CD8-positive, alpha-beta memory T cell (primary cell): ENCODE measurements around the gene SPI1. TPM values are rescaled to one million over a fixed set of nuclear protein-coding genes. Genes with fewer than 3 reads are reported as not detected.

Source experiments
- CTCF ChIA-PET: fragments of 350-600 bp; sonication (Branson Sonifier 250); formaldehyde crosslinking; loops from one replicate; lab custom pipeline; 2021; ENCODE audit warnings: antibody characterized with exemption; lab: Charles Lee
- POLR2A ChIA-PET: fragments of 350-600 bp; sonication (Branson Sonifier 250); formaldehyde crosslinking; loops from one replicate; lab custom pipeline; 2021; ENCODE audit warnings: antibody characterized with exemption; lab: Charles Lee
- DNase-seq, 5 donors: peaks; one replicate each; pipeline versions ENCODE4 v3.0.0 to v3.0.0-alpha.2; 2020 to 2022; ENCODE audit warnings: mixed read lengths in 1 of 5
- H3K27ac ChIP-seq: one replicate; pipeline ENCODE4 v1.7.0; 2013; ENCODE audit warnings: low read depth, mild to moderate bottlenecking, low read length, moderate library complexity
- H3K27me3 ChIP-seq: 2 replicates; pipeline ENCODE4 v1.7.0; 2013; ENCODE audit warnings: low read length, mild to moderate bottlenecking; ENCODE audit not compliant: insufficient read depth, poor library complexity, severe bottlenecking
- H3K36me3 ChIP-seq: 2 replicates; pipeline ENCODE4 v1.7.0; 2013; ENCODE audit warnings: mild to moderate bottlenecking, low read length, moderate library complexity; ENCODE audit not compliant: insufficient read depth
- H3K4me1 ChIP-seq: 2 replicates; pipeline ENCODE4 v1.7.0; 2013; ENCODE audit warnings: mild to moderate bottlenecking, low read length, moderate library complexity; ENCODE audit not compliant: insufficient read depth
- H3K4me3 ChIP-seq: 2 replicates; pipeline ENCODE4 v1.7.0; 2013; ENCODE audit warnings: mild to moderate bottlenecking, low read length
- H3K9me3 ChIP-seq: 2 replicates; pipeline ENCODE4 v1.7.0; 2013; ENCODE audit warnings: mild to moderate bottlenecking, low read length
- H3K27ac Mint-ChIP-seq, 8 donors: one replicate each; pipeline ENCODE4 v1.8.0; 2020 to 2021; ENCODE audit warnings: mixed read lengths in 8 of 8, mild to moderate bottlenecking in 6 of 8, inconsistent platforms in 3 of 8, moderate library complexity in 3 of 8
- H3K27me3 Mint-ChIP-seq, 2 donors: one replicate each; pipeline ENCODE4 v1.8.0; 2020 to 2021; ENCODE audit warnings: mixed read lengths in 2 of 2, mild to moderate bottlenecking in 1 of 2, moderate library complexity in 1 of 2
- H3K36me3 Mint-ChIP-seq, 3 donors: one replicate each; pipeline ENCODE4 v1.8.0; 2020 to 2021; ENCODE audit warnings: mixed read lengths in 3 of 3, inconsistent platforms in 1 of 3, mild to moderate bottlenecking in 1 of 3
- H3K4me1 Mint-ChIP-seq, 3 donors: one replicate each; pipeline ENCODE4 v1.8.0; 2020 to 2021; ENCODE audit warnings: mixed read lengths in 3 of 3, inconsistent platforms in 1 of 3, mild to moderate bottlenecking in 1 of 3
- H3K4me3 Mint-ChIP-seq, 7 donors: one replicate each; pipeline ENCODE4 v1.8.0; 2020 to 2021; ENCODE audit warnings: mixed read lengths in 7 of 7, mild to moderate bottlenecking in 6 of 7, moderate library complexity in 4 of 7, inconsistent platforms in 2 of 7
- H3K9me3 Mint-ChIP-seq, 5 donors: one replicate each; pipeline ENCODE4 v1.8.0; 2020 to 2022; ENCODE audit warnings: mixed read lengths in 5 of 5, mild to moderate bottlenecking in 3 of 5, moderate library complexity in 2 of 5, inconsistent platforms in 1 of 5
- polyA plus RNA-seq: library from polyadenylated mRNA; unstranded; fragments of 300-500 nt; fragmentation: Illumina TruSeq; gene quantifications from one replicate; pipeline ENCODE4 v1.2.3, GENCODE V29; 2021
- total RNA-seq, 2 experiments: library from RNA; stranded (reverse); gene quantifications; one replicate each; pipeline ENCODE4 v1.2.3, GENCODE V29; 2021

SPI1 gene
- total and polyA plus RNA-seq, 3 experiments from 2014 or later = 1.8 to 2.0 TPM; not detected in 1

DNA sequence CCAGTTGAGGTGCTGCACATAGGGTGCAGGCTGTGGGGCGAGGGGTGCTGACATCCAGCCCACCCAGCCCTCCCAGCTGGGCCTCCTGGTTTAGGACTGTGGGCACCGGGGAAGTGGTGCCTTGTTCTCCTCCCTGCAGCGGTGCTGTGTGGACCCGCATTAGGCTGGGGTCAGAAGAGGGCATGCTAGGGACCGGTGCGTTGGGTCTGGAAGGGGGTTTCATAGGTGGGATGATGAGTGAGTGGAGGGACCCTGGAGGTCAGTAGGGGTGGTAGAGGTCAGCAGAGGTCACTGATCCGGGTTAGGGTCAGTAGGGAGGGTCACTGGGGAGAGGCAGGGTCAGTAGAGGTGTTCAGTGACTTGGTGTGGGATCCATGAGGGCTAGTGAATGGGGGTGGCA lies 19.2 kb downstream of the SPI1 start:
- Histone ChIP-seq H3K4me1 (no peaks in the 10 kb centered on the region), H3K4me3 (no peak overlapping the region), H3K9me3 (no peaks in the 10 kb centered on the region), H3K27ac (no peak overlapping the region), H3K36me3 (no peaks in the 10 kb centered on the region), H3K27me3 (no peaks in the 10 kb centered on the region)
- ChIA-PET CTCF (no interaction called here), POLR2A (no interaction called here)
- no peak for DNase-seq
- H3K4me3 Mint-ChIP-seq = no peak overlapping the region
- H3K27me3 Mint-ChIP-seq = no peaks in the 10 kb centered on the region
- no peaks in the 10 kb centered on the region for H3K36me3 Mint-ChIP-seq
- H3K4me1 Mint-ChIP-seq = peaks cover 0 to 2% (median 0%) of the 10 kb centered on the region in 3 donors
- no peaks in the 10 kb centered on the region for H3K9me3 Mint-ChIP-seq
- peak overlapping the region in 2 of 8 donors; percentile 67 to 68 for H3K27ac Mint-ChIP-seq

GRCh38 chr11:47358731-47359051 lies 19.7 kb downstream of the SPI1 start:
- H3K36me3 Mint-ChIP-seq = no peaks in the 10 kb centered on the region
- Histone ChIP-seq H3K36me3 (no peaks in the 10 kb centered on the region), H3K27me3 (no peaks in the 10 kb centered on the region), H3K27ac (no peak overlapping the region), H3K4me3 (no peak overlapping the region), H3K4me1 (no peaks in the 10 kb centered on the region), H3K9me3 (no peaks in the 10 kb centered on the region)
- no peak overlapping the region for H3K4me3 Mint-ChIP-seq
- no peak overlapping the region for H3K27ac Mint-ChIP-seq
- ChIA-PET CTCF (no interaction called here), POLR2A (no interaction called here)
- no peaks in the 10 kb centered on the region for H3K27me3 Mint-ChIP-seq
- no peak for DNase-seq
- no peaks in the 10 kb centered on the region for H3K9me3 Mint-ChIP-seq
- peaks cover 0 to 2% (median 0%) of the 10 kb centered on the region in 3 donors for H3K4me1 Mint-ChIP-seq

GRCh38 chr11:47357985-47358730 lies 20.2 kb downstream of the SPI1 start:
- Mint-ChIP-seq H3K27ac (no peak overlapping the region), H3K27me3 (no peaks in the 10 kb centered on the region), H3K4me1 (peaks cover 0 to 2% (median 0%) of the 10 kb centered on the region in 3 donors), H3K4me3 (no peak overlapping the region), H3K36me3 (no peaks in the 10 kb centered on the region), H3K9me3 (no peaks in the 10 kb centered on the region)
- Histone ChIP-seq H3K4me1 (no peaks in the 10 kb centered on the region), H3K9me3 (no peaks in the 10 kb centered on the region), H3K27ac (no peak overlapping the region), H3K4me3 (no peak overlapping the region), H3K36me3 (no peaks in the 10 kb centered on the region), H3K27me3 (no peaks in the 10 kb centered on the region)
- ChIA-PET POLR2A (no interaction called here), CTCF (no interaction called here)
- no peak for DNase-seq

DNA sequence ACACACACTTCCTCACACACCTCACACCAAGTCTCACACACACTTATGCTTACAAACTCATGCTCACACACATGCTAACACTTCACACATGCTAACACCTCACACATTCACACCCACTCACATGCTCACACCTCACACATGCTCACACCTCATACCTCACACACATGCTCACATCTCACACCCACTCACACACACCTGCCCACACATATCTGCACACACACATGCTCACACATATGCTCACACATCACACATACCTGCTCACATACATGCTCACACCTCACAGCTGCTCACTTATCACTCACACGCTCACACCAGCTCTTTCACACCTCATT lies 21.4 kb downstream of the SPI1 start:
- CTCF ChIA-PET = no interaction called here
- H3K4me3 Mint-ChIP-seq = no peak overlapping the region

GRCh38 chr11:47356129-47356997 lies 22.0 kb downstream of the SPI1 start:
- Histone ChIP-seq H3K27me3 (no peaks in the 10 kb centered on the region), H3K4me1 (no peaks in the 10 kb centered on the region), H3K9me3 (no peaks in the 10 kb centered on the region), H3K36me3 (no peaks in the 10 kb centered on the region), H3K4me3 (no peak overlapping the region), H3K27ac (no peak overlapping the region)
- Mint-ChIP-seq H3K4me1 (peaks cover 0 to 2% (median 0%) of the 10 kb centered on the region in 3 donors), H3K4me3 (no peak overlapping the region), H3K36me3 (no peaks in the 10 kb centered on the region), H3K9me3 (no peaks in the 10 kb centered on the region), H3K27me3 (no peaks in the 10 kb centered on the region), H3K27ac (no peak overlapping the region)
- ChIA-PET POLR2A (no interaction called here), CTCF (no interaction called here)
- no peak for DNase-seq

More for the DNA sequence above, 21.4 kb downstream of the SPI1 start:
- no peaks in the 10 kb centered on the region for H3K9me3 ChIP-seq
- Mint-ChIP-seq H3K27ac (no peak overlapping the region), H3K9me3 (no peaks in the 10 kb centered on the region), H3K4me1 (peaks cover 0 to 2% (median 0%) of the 10 kb centered on the region in 3 donors), H3K36me3 (no peaks in the 10 kb centered on the region), H3K27me3 (no peaks in the 10 kb centered on the region)
- H3K4me1 ChIP-seq = no peaks in the 10 kb centered on the region
- no peaks in the 10 kb centered on the region for H3K36me3 ChIP-seq
- H3K4me3 ChIP-seq = no peak overlapping the region
- DNase-seq = no peak
- POLR2A ChIA-PET = no interaction called here
- no peak overlapping the region for H3K27ac ChIP-seq
- H3K27me3 ChIP-seq = no peaks in the 10 kb centered on the region

- Histone ChIP-seq H3K27ac (no peak overlapping the region), H3K4me1 (no peaks in the 10 kb centered on the region), H3K4me3 (no peak overlapping the region), H3K9me3 (no peaks in the 10 kb centered on the region), H3K36me3 (no peaks in the 10 kb centered on the region), H3K27me3 (no peaks in the 10 kb centered on the region)
- Mint-ChIP-seq H3K9me3 (no peaks in the 10 kb centered on the region), H3K36me3 (no peaks in the 10 kb centered on the region), H3K27me3 (no peaks in the 10 kb centered on the region), H3K4me3 (no peak overlapping the region), H3K27ac (no peak overlapping the region), H3K4me1 (peaks cover 0 to 2% (median 0%) of the 10 kb centered on the region in 3 donors)
- POLR2A ChIA-PET = no interaction called here
- CTCF ChIA-PET = no interaction called here
- no peak for DNase-seq
Measured at GRCh38 chr11:47355283-47356128, 22.8 kb downstream of the SPI1 start.

DNA sequence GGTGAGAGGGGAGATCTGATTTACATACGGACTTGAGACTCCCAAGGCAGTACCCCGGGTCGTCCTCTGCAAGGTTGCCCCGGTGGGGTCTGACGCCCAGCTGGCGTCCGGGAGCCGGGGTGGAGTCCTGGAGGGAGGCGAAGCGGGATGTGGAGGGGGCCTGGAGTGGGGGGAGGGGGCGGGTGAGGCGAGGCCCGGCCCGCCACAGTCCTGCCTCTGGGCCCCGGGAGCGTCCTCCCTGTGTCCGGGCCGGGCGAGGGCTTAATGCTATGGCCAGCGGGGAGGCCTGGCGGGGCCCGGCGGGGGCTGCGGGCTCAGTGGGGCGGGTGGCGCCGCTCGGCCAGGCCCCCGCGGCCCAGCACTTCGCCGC lies 23.4 kb downstream of the SPI1 start:
- Histone ChIP-seq H3K4me1 (no peaks in the 10 kb centered on the region), H3K36me3 (no peaks in the 10 kb centered on the region), H3K9me3 (no peaks in the 10 kb centered on the region), H3K4me3 (no peak overlapping the region), H3K27ac (no peak overlapping the region), H3K27me3 (no peaks in the 10 kb centered on the region)
- Mint-ChIP-seq H3K4me1 (peaks cover 0 to 2% (median 0%) of the 10 kb centered on the region in 3 donors), H3K9me3 (no peaks in the 10 kb centered on the region), H3K27me3 (no peaks in the 10 kb centered on the region), H3K36me3 (no peaks in the 10 kb centered on the region), H3K4me3 (no peak overlapping the region), H3K27ac (no peak overlapping the region)
- CTCF ChIA-PET = no interaction called here
- POLR2A ChIA-PET = no interaction called here
- no peak for DNase-seq
